Lower leg skin (tissue), 4 donors: ENCODE results near the gene WDTC1. TPM values are rescaled to one million over a fixed set of nuclear protein-coding genes. Genes with fewer than 3 reads are reported as not detected.
A peak's percentile ranks its signal among the peaks of the same experiment; 100 is the strongest.
"Not testable (repeated sequence)": the region's sequence is repeated elsewhere in the genome, so short reads cannot be mapped to it uniquely, and the experiment has no call there.

Experiments used
- DNase-seq, 2 donors: peaks; one replicate each; pipeline ENCODE4 v3.0.0-alpha.2; 2019; ENCODE audit warnings: low spot score in 2 of 2
- H3K4me3 ChIP-seq: fragments of 200-600 bp; sonication (generic); 2 replicates; pipeline ENCODE4 v1.5.1; 2017; ENCODE audit warnings: mild to moderate bottlenecking, low read depth; ENCODE audit not compliant: poor library complexity, severe bottlenecking
- POLR2A ChIP-seq, 2 donors: fragments of 450-650 bp; IDR thresholded peaks; one replicate each; pipeline ENCODE4 v1.6.1; 2016 to 2017; ENCODE audit warnings: antibody characterized with exemption in 2 of 2, mild to moderate bottlenecking in 1 of 2, moderate library complexity in 1 of 2
- WGBS, 2 donors: methylation state at CpG; one replicate each; pipeline ENCODE4 v1.1.5; 2018; 5-methylcytosine and 5-hydroxymethylcytosine counted together
- intact Hi-C: fragments of 100-400 bp; cut with DNase I; formaldehyde crosslinking; loops from one replicate; pipeline ENCODE4 v1.15.0; 2023; ENCODE audit warnings: low total_unique reads
- total RNA-seq, 4 donors: library from RNA; depleted of rRNA; stranded (reverse); fragments of >200 nt; gene quantifications; one replicate each; pipeline ENCODE4 v1.1.0, GENCODE V29; 2016
- TF ChIP-seq, protein P1 (sequence below), 3 donors: fragments of 450-650 bp; IDR thresholded peaks; one replicate each; pipeline ENCODE4 v1.5.1; 2016; ENCODE audit warnings: antibody characterized with exemption in 3 of 3, mild to moderate bottlenecking in 3 of 3, moderate library complexity in 2 of 3

The WDTC1 gene
- total RNA-seq, 4 donors from 2014 or later: 43.8 to 75.6 (median 65.1) TPM

DNA sequence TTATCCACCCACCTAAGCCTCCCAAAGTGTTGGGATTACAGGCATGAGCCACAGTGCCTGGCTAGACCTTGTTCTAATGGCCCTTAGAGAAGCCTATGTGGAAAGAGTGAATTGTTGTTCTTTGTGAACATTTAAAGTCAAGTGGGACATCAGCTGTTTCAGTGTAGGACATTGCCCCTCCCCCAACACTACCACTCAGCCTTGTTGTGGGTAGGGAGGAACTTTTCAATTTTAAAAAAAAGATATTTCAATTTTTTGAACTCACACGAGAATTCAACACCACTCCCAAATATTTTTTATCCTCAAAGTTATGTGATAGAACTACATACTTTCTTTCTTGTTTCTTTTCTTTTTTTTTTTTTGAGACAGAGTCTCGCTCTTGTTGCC, 50.8 kb downstream of the WDTC1 start:
- intact Hi-C loops: no loop called here
- TF ChIP-seq, protein P1, sequence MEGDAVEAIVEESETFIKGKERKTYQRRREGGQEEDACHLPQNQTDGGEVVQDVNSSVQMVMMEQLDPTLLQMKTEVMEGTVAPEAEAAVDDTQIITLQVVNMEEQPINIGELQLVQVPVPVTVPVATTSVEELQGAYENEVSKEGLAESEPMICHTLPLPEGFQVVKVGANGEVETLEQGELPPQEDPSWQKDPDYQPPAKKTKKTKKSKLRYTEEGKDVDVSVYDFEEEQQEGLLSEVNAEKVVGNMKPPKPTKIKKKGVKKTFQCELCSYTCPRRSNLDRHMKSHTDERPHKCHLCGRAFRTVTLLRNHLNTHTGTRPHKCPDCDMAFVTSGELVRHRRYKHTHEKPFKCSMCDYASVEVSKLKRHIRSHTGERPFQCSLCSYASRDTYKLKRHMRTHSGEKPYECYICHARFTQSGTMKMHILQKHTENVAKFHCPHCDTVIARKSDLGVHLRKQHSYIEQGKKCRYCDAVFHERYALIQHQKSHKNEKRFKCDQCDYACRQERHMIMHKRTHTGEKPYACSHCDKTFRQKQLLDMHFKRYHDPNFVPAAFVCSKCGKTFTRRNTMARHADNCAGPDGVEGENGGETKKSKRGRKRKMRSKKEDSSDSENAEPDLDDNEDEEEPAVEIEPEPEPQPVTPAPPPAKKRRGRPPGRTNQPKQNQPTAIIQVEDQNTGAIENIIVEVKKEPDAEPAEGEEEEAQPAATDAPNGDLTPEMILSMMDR (IDR thresholded peaks at IDR 0.05): no peak
- TF ChIP-seq POLR2A (IDR thresholded peaks at IDR 0.05): no peak
- no peak overlapping the region for H3K4me3 ChIP-seq
- DNase-seq: peak in 1 of 2 donors; percentile 67
- 71 to 73% methylated on average over 2 of the region's 2 CpGs for WGBS, 2 donors

- 90% methylated on average over 7 of the region's 7 CpGs for WGBS, 2 donors
- peak in 1 of 2 donors; percentile 3 for DNase-seq
- H3K4me3 ChIP-seq, intact Hi-C loops: not testable (repeated sequence)
Measured at GRCh38 chr1:27285821-27286220, 51.4 kb downstream of the WDTC1 start.

DNA sequence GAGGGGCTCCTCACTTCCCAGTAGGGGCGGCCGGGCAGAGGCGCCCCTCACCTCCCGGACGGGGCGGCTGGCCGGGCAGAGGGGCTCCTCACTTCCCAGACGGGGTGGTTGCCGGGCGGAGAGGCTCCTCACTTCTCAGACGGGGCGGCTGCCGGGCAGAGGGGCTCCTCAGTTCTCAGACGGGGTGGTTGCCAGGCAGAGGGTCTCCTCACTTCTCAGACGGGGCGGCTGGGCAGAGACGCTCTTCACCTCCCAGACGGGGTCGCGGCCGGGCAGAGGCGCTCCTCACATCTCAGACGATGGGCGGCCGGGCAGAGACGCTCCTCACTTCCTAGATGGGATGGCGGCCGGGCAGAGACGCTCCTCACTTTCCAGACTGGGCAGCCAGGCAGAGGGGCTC, 54.7 kb downstream of the WDTC1 start:
- intact Hi-C loops, H3K4me3 ChIP-seq: not testable (repeated sequence)
- WGBS, 2 donors: 94 to 97% methylated on average over 3 to 25 of the region's 29 CpGs
- DNase-seq: peak in 1 of 2 donors; percentile 46

- intact Hi-C loops: loop anchor here (10.0 kb wide), 1 partner anchor 314 kb away; the partner anchor contains the start of gene AHDC1
- TF ChIP-seq POLR2A (IDR thresholded peaks at IDR 0.05): no peak
- TF ChIP-seq, protein P1 (IDR thresholded peaks at IDR 0.05): no peak
- H3K4me3 ChIP-seq: no peak overlapping the region
- no peak for DNase-seq
- WGBS, 2 donors: 95 to 96% methylated on average over 3 of the region's 3 CpGs
Measured at GRCh38 chr1:27290581-27290980, 56.1 kb downstream of the WDTC1 start.

DNA sequence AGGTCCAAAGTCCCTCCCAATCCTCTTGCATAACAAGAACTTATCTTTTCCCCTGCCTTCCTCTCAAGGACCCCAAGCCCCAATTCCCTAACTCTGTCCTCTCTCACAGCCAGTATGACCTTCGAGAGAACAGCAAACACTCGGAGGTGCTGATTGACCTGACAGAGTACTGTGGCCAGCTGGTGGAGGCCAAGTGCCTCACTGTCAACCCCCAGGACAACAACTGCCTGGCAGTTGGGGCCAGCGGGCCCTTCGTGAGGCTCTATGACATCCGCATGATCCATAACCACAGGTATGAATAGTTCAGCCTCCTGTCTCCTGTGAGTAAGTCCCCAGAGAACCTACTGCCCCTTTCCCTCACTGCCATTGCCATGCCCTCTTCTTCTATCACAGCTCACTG, 57.7 kb downstream of the WDTC1 start:
- TF ChIP-seq, protein P1 (IDR thresholded peaks at IDR 0.05): no peak
- no peak for TF ChIP-seq POLR2A (IDR thresholded peaks at IDR 0.05)
- no peak overlapping the region for H3K4me3 ChIP-seq
- intact Hi-C loops: loop anchor here (10.0 kb wide), 1 partner anchor 313 kb away; the partner anchor contains the start of gene AHDC1
- WGBS, 2 donors: 90 to 95% methylated on average over 5 of the region's 5 CpGs
- DNase-seq: peak in 1 of 2 donors; percentile 65

- TF ChIP-seq, protein P1 (IDR thresholded peaks at IDR 0.05): no peak
- no peak for TF ChIP-seq POLR2A (IDR thresholded peaks at IDR 0.05)
- intact Hi-C loops: loop anchor here (10.0 kb wide), 1 partner anchor 311 kb away; the partner anchor contains the start of gene AHDC1
- H3K4me3 ChIP-seq: no peak overlapping the region
- WGBS, 2 donors: 91 to 95% methylated on average over 8 of the region's 8 CpGs
- peak in 1 of 2 donors; percentile 74 for DNase-seq
Measured at GRCh38 chr1:27293915-27294314, 59.5 kb downstream of the WDTC1 start.

DNA sequence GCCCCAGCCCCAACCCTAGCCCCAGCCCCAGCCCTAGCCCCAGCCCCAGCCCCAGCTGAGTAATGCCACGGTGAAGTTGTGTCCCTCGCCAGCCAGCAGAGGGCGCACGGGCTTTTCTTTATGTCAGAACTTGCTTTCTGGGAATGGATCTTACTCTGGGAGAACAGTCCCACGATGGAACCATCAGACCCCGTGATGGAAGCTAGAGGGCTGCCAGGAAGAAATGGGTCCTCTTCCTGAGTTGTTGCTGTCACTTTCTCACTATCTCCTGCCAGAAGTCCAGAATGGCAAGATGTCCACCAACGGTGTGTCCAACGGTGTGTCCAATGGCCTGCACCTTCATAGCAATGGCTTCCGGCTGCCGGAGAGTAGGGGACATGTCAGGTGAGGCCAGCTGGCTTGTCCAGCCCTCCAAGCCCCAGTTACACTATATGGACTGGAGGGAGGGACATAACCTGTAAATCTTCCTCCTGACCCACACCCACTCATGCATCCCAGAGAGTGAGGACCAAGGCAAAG, 62.4 kb downstream of the WDTC1 start:
- WGBS, 2 donors: 36 to 38% methylated on average over 10 of the region's 10 CpGs
- no peak overlapping the region for H3K4me3 ChIP-seq
- TF ChIP-seq, protein P1 (IDR thresholded peaks at IDR 0.05): no peak
- no peak for TF ChIP-seq POLR2A (IDR thresholded peaks at IDR 0.05)
- DNase-seq: peak; percentile 49 to 94
- intact Hi-C loops: loop anchor here (10.0 kb wide), 1 partner anchor 308 kb away; the partner anchor contains the start of gene AHDC1
